Measurements from ENCODE around the gene HHAT.

DNA sequence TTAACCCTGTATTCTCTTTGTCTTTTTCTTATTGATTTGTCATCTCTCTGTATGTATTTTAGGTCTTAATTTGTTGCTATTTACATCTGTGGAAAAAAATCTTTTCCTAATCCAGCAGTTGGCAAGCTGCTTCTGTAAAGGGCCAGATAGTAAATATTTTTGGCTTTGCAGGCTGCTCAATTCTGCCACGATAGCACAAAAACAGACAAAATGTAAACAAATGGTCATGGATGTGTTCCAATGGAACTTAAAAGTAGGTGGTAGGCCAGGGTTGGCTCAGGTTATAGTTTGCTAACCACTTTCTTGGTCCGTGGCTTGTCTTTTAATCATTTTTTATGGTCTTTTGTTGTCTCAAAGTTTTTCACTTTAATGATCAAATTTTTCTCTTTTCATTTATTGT is 371.8 kb downstream of the HHAT start:
- TF ChIP-seq, protein P1, sequence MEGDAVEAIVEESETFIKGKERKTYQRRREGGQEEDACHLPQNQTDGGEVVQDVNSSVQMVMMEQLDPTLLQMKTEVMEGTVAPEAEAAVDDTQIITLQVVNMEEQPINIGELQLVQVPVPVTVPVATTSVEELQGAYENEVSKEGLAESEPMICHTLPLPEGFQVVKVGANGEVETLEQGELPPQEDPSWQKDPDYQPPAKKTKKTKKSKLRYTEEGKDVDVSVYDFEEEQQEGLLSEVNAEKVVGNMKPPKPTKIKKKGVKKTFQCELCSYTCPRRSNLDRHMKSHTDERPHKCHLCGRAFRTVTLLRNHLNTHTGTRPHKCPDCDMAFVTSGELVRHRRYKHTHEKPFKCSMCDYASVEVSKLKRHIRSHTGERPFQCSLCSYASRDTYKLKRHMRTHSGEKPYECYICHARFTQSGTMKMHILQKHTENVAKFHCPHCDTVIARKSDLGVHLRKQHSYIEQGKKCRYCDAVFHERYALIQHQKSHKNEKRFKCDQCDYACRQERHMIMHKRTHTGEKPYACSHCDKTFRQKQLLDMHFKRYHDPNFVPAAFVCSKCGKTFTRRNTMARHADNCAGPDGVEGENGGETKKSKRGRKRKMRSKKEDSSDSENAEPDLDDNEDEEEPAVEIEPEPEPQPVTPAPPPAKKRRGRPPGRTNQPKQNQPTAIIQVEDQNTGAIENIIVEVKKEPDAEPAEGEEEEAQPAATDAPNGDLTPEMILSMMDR (IDR thresholded peaks at IDR 0.05; ENCODE audit: poor library complexity, severe bottlenecking): no peak
- TF ChIP-seq RAD21 (conservative IDR thresholded peaks at IDR 0.05) (no peak), TAF1 (IDR thresholded peaks at IDR 0.05; ENCODE audit: low read depth) (no peak), POLR2AphosphoS5 (IDR thresholded peaks at IDR 0.05) (no peak), SMC3 (conservative IDR thresholded peaks at IDR 0.05; ENCODE audit: poor library complexity) (no peak)
